GM21515 (cell line): ENCODE measurements around the gene TTLL11.

ENCODE experiments used
- ATAC-seq: cut with Tn5 transposase; IDR thresholded peaks from one replicate; pipeline ENCODE4 v1.9.1; 2021; ENCODE audit not compliant: unreplicated experiment

The TTLL11 gene

DNA sequence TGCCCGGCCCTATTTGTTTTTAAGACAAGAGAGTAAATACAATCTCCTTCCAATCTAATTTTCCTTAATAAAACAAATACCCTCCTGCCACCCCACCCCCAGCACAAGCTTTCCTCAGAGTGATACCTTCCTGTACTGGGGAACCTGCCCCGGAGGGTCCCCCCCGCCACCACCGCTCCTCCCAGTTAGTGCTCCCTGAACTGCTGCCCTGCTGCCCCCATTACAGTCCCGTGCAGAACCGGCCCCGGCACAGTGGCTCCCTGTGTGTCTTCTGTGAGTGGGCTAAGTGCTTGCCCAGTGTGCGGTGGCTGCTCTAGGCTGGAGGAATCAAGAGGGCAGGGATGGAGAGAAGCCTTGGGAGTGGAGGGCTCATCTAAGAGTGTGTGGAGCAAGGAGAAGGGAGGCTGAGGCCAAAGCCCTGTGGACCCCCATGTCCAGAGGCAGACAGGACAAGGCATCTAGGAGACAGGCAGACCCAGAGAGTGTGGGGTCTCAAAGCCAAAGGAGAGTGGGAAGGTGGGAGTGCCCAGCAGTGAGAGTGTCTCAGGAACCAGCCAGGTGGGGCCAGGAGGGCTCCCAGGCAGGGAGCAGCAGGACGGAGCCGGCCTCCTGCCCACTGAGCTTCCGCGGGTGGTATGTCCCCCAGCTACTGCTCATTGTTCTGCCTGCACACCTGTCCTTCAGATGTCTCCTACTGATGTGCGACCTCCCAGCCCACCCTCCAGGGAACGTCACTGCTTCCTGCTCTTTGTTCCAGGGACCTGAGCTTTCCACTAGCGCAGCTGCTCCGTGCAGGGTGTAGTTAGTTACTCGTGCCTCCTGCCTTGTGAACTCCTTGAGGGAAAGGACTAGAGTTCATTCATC lies 312.7 kb downstream of the TTLL11 start:
- no peak for ATAC-seq

DNA sequence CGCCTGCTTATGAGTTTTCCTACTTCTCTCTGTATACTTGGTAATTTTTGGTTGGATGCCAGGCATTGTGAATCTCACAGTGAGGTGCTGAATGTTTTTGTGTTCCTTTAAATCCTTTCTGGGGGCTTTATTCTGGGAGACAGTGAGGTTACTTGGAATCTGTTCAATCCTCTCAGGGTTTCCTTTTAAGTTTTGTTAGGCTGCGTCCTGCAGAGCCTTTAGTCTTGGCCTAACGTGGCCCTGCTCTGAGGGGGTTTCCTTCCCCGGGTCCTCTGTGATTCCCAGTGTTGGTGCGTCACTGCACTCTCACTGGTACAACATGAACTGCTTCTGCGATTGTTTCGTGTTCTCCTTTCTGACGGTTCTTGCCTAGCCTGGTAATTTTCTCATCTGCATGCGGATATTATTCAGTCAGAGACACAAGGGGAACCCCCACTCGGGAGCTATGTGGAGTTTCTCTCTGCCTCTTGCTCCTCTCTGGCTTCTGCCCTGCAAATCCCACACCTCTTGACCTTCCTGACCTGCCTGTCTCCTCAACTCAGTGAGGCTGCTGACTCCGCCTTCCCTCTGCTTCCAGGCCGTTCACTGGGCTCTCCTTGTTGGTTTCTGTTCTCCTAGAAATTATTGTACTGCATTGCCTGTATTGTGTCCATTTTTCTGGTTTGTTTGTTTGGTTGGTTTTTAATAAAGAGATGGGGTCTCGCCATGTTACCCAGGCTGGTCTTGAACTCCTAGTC lies 313.6 kb downstream of the TTLL11 start:
- ATAC-seq, result no peak

DNA sequence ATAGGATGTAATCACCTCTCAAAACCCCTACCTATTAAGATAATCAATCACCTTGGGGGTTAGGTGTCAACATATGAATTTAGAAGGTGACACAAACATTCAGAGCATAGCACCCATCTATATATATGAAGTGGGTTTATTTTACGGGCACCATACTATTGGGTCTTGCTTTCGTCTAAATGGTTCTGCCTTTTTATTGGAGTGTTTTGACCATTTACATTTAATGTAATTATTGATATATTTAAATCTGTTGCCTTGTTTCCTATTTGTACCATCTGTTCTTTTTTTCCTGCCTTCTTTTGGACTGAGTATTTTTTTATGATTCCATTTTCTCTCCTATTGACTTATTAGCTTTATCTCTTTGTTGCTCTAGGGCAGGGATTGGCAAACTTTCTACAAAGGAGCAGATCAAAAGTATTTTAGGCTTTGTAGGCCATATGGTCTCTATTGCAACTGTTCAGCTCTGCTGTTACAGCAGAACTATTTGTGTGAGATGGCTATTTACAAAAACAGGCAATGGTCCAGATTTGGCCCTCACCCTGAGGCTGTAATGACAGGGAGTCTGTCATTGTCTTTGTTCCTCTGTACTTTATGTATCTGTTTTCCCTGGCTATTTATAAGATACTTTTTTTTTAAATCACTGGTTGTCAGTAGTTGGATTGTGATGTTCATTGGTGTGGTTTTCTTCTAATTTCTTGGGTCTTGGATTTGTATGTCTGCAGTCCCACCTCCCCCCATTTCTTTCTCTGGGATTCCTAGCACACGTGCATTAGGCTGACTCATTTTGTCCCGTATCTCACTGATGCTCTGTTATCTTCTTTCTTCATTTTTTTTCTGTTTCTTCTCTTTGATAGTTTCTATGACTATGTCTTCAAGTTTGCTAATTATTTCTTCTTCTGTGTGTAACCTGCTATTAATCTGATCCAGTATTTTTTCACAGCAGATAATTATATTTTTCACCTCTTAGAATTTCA lies 314.6 kb downstream of the TTLL11 start:
- ATAC-seq, result no peak

DNA sequence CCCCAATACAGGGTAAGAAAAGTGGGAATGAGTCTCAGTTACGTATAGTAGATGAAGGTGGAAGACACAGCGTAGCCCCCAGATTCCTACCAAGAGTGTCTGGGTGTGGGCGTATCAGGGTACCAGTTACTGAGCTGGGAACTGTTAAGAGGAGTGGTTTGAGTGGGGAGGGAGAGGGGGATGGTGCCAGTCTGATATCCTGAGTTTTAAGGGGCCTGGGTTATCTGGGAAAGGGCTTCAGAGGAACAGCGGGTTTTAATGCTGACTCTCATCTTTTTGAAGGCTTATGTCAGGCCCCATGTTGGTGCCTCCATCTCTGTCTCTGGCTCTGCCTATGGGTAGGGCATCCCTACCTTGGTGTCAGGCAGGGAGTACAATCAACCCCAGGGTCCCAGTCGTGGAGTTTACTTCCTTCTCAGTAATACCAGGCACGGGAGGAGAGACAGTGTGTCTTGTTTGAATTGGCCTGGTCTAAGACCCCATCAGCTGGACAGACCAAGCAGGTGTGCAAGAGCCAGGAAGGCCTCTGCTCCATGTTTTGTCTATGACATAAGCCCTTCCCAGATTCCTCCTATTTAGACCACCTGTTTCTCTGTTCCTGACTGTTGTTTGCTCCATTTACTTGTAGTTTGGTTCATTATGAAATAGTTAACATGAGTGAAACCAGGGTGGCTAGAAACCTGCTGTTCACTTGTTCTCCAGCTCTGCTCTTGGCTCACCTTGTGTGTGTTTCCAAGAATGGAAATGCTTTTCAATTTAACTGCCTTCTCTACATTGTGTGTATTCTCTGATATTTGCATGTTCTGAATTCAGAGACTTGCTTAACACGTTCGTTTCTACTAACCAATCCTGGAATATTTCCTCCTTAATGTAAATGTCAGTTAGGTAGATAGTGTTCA lies 316.1 kb downstream of the TTLL11 start:
- no peak for ATAC-seq

DNA sequence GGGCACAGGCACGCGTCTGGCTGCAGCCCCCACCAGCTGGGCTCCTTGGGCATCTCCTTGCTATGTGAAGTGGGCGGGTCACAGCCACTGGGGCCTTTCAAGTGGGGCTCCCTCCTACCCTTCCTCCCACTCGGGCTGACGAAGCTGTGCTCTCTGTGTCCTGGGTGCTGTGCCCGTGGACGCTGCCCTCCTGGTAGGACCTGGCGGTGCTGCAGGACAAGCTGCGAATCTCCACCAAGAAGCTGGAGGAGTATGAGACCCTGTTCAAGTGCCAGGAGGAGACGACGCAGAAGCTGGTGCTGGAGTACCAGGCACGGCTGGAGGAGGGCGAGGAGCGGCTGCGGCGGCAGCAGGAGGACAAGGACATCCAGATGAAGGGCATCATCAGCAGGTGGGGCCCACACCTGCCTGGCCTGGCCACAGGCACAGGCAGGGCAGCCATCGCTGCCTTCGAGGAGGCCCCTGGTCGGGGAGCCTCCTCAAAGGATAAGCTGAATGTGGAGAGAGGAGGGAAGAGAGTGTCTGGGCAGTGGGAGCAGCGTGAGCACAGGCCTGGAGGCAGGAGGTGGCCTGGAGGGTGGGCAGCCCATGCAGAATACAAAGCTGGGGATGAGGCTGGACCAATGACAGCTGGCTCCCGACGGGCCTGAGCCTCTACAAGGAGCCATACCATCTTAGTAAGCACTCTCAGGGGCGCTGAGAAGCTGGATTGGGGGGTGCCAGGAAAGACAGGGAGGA lies 316.9 kb downstream of the TTLL11 start:
- ATAC-seq, result no peak

DNA sequence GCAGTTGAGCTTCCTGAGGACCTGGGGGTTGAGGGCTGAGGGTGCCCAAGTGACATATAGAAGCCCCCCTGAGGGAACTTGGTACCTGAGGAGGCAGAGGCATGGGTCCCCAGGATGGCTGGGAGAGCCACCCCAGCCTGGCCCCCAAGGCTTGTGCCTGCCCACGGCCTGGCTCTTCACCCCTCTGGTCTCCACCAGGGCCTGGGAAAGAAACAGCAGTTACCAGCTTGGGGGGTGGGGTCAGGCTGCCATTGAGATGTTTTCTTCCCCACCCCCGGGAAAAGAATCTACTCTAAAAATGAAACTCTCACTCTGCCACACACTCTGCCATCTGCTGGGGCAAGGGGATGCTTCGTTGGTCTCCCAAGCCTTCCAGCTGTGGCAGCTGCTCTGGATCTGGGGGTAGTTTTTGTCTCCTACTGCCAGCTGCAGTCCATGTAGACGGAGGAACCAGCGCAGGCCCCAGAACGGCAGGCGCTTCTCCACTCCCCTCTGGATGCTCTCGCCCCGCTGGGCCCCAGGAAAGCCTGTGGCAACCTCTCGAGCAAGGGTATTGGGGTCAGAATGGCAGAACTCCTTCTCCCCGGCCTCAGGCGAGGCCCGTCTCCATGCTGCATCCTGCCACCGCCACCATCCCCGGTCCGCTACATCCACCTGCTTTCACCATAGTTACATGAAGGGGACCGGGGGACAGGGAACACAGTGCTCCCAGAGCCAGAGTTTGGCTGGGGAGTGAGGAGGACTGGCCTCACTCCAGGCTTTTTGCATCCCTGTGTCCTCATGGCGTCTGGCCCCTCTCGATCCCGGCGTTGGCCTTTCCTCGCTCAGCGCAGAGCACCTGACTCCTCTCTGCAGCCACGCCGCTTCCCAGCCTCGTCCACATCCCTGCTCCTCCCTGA lies 318.1 kb downstream of the TTLL11 start:
- no peak for ATAC-seq

DNA sequence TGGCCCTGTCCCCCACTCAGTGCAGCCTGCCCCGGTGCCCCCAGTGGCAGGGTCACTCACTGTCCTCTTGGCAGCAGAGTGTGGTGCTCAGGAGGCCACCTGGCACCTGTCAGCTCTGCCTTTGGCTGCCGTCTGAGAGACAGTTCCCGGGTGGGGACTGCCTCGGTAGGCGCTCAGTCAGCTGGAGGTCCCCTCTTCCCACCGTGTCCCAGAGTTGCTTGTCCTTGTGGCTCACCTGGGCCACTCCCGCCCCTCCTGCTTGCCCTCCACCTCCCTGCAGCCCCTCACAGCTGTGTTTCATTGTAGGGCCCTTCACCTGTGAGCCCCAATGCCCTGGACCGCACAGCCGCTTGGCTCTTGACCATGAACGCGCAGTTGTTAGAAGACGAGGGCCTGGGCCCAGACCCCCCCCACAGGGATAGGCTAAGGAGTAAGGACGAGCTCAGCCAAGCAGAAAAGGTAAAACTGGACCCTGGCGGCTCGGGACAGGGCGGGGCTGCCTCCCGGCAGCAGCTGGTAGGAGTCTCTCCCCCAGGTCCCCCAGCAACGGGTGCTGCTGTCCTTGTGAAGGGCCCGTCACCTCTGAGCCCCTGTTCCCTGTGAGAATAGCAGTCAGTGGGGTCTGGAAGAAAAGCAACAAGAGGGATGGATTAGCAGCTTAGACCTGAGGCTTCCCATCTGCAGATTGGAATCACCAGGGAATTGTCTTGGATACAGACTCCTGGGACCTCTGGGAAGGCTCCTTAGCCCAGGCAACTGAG lies 319.0 kb downstream of the TTLL11 start:
- no peak for ATAC-seq

DNA sequence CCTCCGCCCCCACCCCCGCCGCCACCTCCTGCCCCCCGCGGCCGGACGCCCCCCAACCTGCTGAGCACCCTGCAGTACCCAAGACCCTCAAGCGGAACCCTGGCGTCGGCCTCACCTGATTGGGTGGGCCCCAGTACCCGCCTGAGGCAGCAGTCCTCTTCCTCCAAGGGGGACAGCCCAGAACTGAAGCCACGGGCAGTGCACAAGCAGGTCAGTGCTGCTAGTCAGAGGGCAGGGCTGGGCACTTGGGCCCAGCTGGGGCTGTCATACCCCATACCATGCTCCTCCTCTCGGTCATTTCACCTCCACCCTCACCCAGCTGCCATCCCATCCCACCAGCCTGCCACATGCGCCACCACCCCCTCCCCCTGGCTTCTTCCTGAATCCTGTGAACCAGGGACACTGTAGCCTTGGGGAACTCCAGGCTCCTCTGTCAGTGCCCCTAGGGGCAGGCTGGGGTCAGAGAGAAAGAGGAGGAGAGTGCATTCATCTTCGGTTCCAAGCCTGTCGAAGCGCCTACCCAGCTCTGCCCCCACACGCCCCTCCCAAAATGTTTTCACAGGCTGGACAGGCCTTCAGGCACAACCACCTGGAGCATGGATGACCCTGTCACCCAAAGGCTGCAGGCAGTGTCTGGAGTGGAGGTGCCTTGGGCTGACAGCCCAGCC lies 319.7 kb downstream of the TTLL11 start:
- ATAC-seq, result no peak

DNA sequence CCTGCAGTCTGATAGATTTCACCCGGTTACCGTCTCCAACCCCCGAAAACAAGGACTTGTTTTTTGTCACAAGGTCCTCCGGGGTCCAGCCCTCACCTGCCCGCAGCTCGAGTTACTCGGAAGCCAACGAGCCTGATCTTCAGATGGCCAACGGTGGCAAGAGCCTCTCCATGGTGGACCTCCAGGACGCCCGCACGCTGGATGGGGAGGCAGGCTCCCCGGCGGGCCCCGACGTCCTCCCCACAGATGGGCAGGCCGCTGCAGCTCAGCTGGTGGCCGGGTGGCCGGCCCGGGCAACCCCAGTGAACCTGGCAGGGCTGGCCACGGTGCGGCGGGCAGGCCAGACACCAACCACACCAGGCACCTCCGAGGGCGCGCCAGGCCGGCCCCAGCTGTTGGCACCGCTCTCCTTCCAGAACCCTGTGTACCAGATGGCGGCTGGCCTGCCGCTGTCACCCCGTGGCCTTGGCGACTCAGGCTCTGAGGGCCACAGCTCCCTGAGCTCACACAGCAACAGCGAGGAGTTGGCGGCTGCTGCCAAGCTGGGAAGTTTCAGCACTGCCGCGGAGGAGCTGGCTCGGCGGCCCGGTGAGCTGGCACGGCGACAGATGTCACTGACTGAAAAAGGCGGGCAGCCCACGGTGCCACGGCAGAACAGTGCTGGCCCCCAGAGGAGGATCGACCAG lies 320.4 kb downstream of the TTLL11 start:
- no peak for ATAC-seq
